SU-DHL-6 (cell line): Measurements from ENCODE around the gene TESK2.

ENCODE experiments used
- H2AFZ ChIP-seq: fragments of 200-600 bp; sonication (generic); 2 replicates; pipeline ENCODE4 v1.6.1; 2014; ENCODE audit warnings: low read depth, mild to moderate bottlenecking, moderate library complexity, mixed read lengths, antibody characterized with exemption, low read length; ENCODE audit not compliant: severe bottlenecking
- H3F3A ChIP-seq: fragments of 200-600 bp; shearing (Covaris generic); 2 replicates; pipeline ENCODE4 v1.6.0; 2016; ENCODE audit warnings: antibody characterized with exemption, mild to moderate bottlenecking; ENCODE audit not compliant: insufficient read depth
- H3K27ac ChIP-seq: fragments of 200-600 bp; sonication (generic); 2 replicates; pipeline ENCODE4 v1.5.1; 2016; ENCODE audit warnings: low read depth, mild to moderate bottlenecking, low read length, moderate library complexity, mixed read lengths
- H3K27me3 ChIP-seq: fragments of 200-600 bp; sonication (generic), shearing (Covaris generic); 2 replicates; pipeline ENCODE4 v1.6.0; 2014; ENCODE audit warnings: mild to moderate bottlenecking, low read length
- H3K36me3 ChIP-seq: fragments of 200-600 bp; sonication (generic); 2 replicates; pipeline ENCODE4 v1.6.1; 2014; ENCODE audit warnings: mild to moderate bottlenecking, low read length, mixed read lengths
- H3K4me2 ChIP-seq: fragments of 300-600, 200-600 bp; shearing (Covaris generic), sonication (generic); 2 replicates; pipeline ENCODE4 v1.6.0; 2014; ENCODE audit warnings: low read length, low read depth, mild to moderate bottlenecking; ENCODE audit not compliant: poor library complexity, severe bottlenecking
- H3K4me3 ChIP-seq: fragments of 200-600 bp; sonication (generic); 2 replicates; pipeline ENCODE4 v1.5.1; 2014; ENCODE audit warnings: antibody characterized with exemption, low read length, mild to moderate bottlenecking, mixed read lengths; ENCODE audit not compliant: insufficient read depth, poor library complexity, severe bottlenecking
- H3K79me2 ChIP-seq: fragments of 200-600 bp; sonication (generic); 2 replicates; pipeline ENCODE4 v1.6.1; 2014; ENCODE audit warnings: mild to moderate bottlenecking, low read length, moderate library complexity; ENCODE audit not compliant: insufficient read depth
- H3K9ac ChIP-seq: fragments of 200-600 bp; sonication (generic); 2 replicates; pipeline ENCODE4 v1.7.0; 2014; ENCODE audit warnings: mild to moderate bottlenecking, low read length
- H3K9me2 ChIP-seq: fragments of 200-600 bp; sonication (generic); replicated peaks from 2 replicates; pipeline ENCODE4 v1.6.1; 2014; ENCODE audit warnings: low read length; ENCODE audit not compliant: insufficient read depth
- H3K9me3 ChIP-seq: fragments of 200-600 bp; sonication (generic); 2 replicates; pipeline ENCODE4 v1.6.1; 2014; ENCODE audit warnings: low read length, mixed read lengths; ENCODE audit not compliant: insufficient read depth
- H4K20me1 ChIP-seq: fragments of 200-600 bp; sonication (generic); 2 replicates; pipeline ENCODE4 v1.6.1; 2014; ENCODE audit warnings: low read depth, mild to moderate bottlenecking, antibody characterized with exemption, low read length, moderate library complexity, mixed read lengths
- EZH2phosphoT487 ChIP-seq: fragments of 200-600 bp; sonication (generic), shearing (Covaris generic); conservative IDR thresholded peaks from 2 replicates; pipeline ENCODE4 v1.6.1; 2018; ENCODE audit warnings: mild to moderate bottlenecking, antibody characterized with exemption, low read length, moderate library complexity, mixed read lengths
- TF ChIP-seq, protein P1 (sequence below): fragments of 200-600 bp; sonication (generic); IDR thresholded peaks from one replicate; pipeline ENCODE4 v1.5.1; 2017; ENCODE audit warnings: antibody characterized with exemption, mild to moderate bottlenecking, low read length, moderate library complexity; ENCODE audit not compliant: insufficient read depth, poor library complexity, severe bottlenecking

The TESK2 gene

DNA sequence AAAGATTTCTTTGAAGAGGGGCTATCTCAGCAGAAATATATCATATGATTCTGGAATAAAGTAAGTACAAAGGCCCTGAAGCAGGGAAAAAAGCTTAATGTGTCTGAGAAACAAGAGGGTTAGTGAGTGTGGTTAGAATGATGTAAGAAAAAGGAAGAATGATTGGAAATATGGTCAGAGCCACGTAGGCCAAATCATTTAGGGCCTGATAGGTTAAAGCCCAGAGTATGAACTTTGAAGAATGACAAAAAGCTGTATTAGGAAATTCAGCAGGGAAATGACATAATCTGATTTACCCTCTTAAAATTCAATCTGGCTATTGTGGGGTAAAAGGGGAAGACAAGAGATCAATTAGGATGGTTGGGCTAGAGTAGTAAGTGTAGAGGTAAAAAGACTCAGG lies 81.7 kb downstream of the TESK2 start:
- Histone ChIP-seq H3K27me3 (no peaks in the 10 kb centered on the region), H3K9me2 (no peaks in the 10 kb centered on the region), H3K9me3 (no peaks in the 10 kb centered on the region), H3K4me2 (no peak overlapping the region), H3K4me3 (no peak overlapping the region), H3K9ac (no peak overlapping the region), H2AFZ (no peak overlapping the region), H3F3A (no peaks in the 10 kb centered on the region), H3K79me2 (no peaks in the 10 kb centered on the region), H4K20me1 (no peaks in the 10 kb centered on the region), H3K36me3 (no peaks in the 10 kb centered on the region), H3K27ac (no peak overlapping the region)
- no peak for TF ChIP-seq EZH2phosphoT487
- TF ChIP-seq, protein P1, sequence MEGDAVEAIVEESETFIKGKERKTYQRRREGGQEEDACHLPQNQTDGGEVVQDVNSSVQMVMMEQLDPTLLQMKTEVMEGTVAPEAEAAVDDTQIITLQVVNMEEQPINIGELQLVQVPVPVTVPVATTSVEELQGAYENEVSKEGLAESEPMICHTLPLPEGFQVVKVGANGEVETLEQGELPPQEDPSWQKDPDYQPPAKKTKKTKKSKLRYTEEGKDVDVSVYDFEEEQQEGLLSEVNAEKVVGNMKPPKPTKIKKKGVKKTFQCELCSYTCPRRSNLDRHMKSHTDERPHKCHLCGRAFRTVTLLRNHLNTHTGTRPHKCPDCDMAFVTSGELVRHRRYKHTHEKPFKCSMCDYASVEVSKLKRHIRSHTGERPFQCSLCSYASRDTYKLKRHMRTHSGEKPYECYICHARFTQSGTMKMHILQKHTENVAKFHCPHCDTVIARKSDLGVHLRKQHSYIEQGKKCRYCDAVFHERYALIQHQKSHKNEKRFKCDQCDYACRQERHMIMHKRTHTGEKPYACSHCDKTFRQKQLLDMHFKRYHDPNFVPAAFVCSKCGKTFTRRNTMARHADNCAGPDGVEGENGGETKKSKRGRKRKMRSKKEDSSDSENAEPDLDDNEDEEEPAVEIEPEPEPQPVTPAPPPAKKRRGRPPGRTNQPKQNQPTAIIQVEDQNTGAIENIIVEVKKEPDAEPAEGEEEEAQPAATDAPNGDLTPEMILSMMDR: no peak

DNA sequence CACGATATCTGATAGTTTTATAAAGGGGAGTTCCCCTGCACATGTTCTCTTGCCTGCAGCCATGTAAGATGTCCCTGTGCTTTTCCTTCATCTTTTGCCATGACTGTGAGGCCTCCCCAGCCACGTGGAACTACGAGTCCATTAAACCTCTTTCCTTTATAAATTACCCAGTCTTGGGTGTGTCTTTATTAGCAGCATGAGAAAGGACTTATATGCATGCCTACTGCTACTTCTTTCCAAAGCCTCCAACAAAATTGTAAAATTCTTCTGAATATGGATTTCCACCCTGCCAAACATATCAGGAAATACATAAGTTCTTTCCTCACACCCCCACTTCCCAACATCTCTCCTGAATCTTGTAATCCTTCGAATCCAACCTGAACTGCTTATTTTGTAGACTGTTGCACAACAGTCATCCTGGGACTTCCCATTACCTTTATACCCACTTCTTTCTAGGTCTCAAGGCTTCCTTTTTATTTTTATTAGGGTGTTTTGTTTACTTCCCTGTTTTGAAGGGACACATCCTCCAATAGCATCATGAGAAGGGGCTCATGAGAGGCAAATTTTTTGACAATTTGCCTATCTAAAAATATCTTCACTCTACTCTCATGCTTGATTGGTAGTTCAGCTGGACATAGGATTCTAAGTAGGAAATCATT lies 83.2 kb downstream of the TESK2 start:
- TF ChIP-seq, protein P1: no peak
- TF ChIP-seq EZH2phosphoT487: no peak

GRCh38 chr1:45405636-45406035 lies 85.3 kb downstream of the TESK2 start:
- H4K20me1 ChIP-seq: no peaks in the 10 kb centered on the region
- H3K9ac ChIP-seq: no peak overlapping the region
- no peak for TF ChIP-seq EZH2phosphoT487
- TF ChIP-seq, protein P1: no peak
- H3K9me3 ChIP-seq: no peaks in the 10 kb centered on the region
- H3K79me2 ChIP-seq: no peaks in the 10 kb centered on the region
- H3F3A ChIP-seq: 0 out of 2 replicates have a peak, but pooled peaks cover 5% of the 10 kb centered on the region
- no peak overlapping the region for H3K4me3 ChIP-seq
- H3K4me2 ChIP-seq: no peak overlapping the region
- H2AFZ ChIP-seq: no peak overlapping the region
- H3K27me3 ChIP-seq: no peaks in the 10 kb centered on the region
- no peaks in the 10 kb centered on the region for H3K9me2 ChIP-seq
- no peaks in the 10 kb centered on the region for H3K36me3 ChIP-seq
- H3K27ac ChIP-seq: no peak overlapping the region

More for the DNA sequence above, 83.2 kb downstream of the TESK2 start:
- no peak overlapping the region for H3K4me3 ChIP-seq
- no peaks in the 10 kb centered on the region for H3K9me3 ChIP-seq
- H3K9ac ChIP-seq: no peak overlapping the region
- no peak overlapping the region for H2AFZ ChIP-seq
- H3K27me3 ChIP-seq: no peaks in the 10 kb centered on the region
- H3K27ac ChIP-seq: no peak overlapping the region
- 0 out of 2 replicates have a peak, but pooled peaks cover 5% of the 10 kb centered on the region for H3F3A ChIP-seq
- no peak overlapping the region for H3K4me2 ChIP-seq
- no peaks in the 10 kb centered on the region for H4K20me1 ChIP-seq
- H3K9me2 ChIP-seq: no peaks in the 10 kb centered on the region
- H3K36me3 ChIP-seq: no peaks in the 10 kb centered on the region
- H3K79me2 ChIP-seq: no peaks in the 10 kb centered on the region
